ENCODE data around the gene RAD50. TPM values are rescaled to one million over a fixed set of nuclear protein-coding genes. Genes with fewer than 3 reads are reported as not detected.
"Not testable (repeated sequence)": the region's sequence is repeated elsewhere in the genome, so short reads cannot be mapped to it uniquely, and the experiment has no call there.

The RAD50 gene
- total and polyA plus RNA-seq, 8 donors, result 35.3 to 50.0 (median 42.3) TPM

GRCh38 chr5:132559383-132560060 lies 2.7 kb downstream of the RAD50 start:
- no peaks in the 10 kb centered on the region for H3K27me3 ChIP-seq
- no peak overlapping the region for H3K27ac ChIP-seq
- ATAC-seq (no peak), DNase-seq (no peak)
- TF ChIP-seq, protein P1, sequence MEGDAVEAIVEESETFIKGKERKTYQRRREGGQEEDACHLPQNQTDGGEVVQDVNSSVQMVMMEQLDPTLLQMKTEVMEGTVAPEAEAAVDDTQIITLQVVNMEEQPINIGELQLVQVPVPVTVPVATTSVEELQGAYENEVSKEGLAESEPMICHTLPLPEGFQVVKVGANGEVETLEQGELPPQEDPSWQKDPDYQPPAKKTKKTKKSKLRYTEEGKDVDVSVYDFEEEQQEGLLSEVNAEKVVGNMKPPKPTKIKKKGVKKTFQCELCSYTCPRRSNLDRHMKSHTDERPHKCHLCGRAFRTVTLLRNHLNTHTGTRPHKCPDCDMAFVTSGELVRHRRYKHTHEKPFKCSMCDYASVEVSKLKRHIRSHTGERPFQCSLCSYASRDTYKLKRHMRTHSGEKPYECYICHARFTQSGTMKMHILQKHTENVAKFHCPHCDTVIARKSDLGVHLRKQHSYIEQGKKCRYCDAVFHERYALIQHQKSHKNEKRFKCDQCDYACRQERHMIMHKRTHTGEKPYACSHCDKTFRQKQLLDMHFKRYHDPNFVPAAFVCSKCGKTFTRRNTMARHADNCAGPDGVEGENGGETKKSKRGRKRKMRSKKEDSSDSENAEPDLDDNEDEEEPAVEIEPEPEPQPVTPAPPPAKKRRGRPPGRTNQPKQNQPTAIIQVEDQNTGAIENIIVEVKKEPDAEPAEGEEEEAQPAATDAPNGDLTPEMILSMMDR (IDR thresholded peaks at IDR 0.05), result no peak
- H3K4me3 ChIP-seq, result no peak overlapping the region
- H3K9me3 ChIP-seq, result peaks cover 0 to 18% of the 10 kb centered on the region in 2 donors
- intact Hi-C loops (cut with DNase I), result no loop called here
- peaks cover 0 to 38% of the 10 kb centered on the region in 2 donors for H3K36me3 ChIP-seq
- peaks cover 7 to 15% of the 10 kb centered on the region in 2 donors for H3K4me1 ChIP-seq

- Histone ChIP-seq H3K27me3 (no peaks in the 10 kb centered on the region), H3K9me3 (peaks cover 0 to 15% of the 10 kb centered on the region in 2 donors), H3K36me3 (peaks cover 0 to 50% of the 10 kb centered on the region in 2 donors), H3K27ac (no peak overlapping the region), H3K4me1 (peaks cover 7 to 15% of the 10 kb centered on the region in 2 donors), H3K4me3 (no peak overlapping the region)
- DNase-seq (no peak), ATAC-seq (no peak)
- intact Hi-C loops (cut with DNase I), result no loop called here
- TF ChIP-seq, protein P1 (IDR thresholded peaks at IDR 0.05), result no peak
These were observed 4.8 kb downstream of the RAD50 start for GRCh38 chr5:132561601-132562000.

DNA sequence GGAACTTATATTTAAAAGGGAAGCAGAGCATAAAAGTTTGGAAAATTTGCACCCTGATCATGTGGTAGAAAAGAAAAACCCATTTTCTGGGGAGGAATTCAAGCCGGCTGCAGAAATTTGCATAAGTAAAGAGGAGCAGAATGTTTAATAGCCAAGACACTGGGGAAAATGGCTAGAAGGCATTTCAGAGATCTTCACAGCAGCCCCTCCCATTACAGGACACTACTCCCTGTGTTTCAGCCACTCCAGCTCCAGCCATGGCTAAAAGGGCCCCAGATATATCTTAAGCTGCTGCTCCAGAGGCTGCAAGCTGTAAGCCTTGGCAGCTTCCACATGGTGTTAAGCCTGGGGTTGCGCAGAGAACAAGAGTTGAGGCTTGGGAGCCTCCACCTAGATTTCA lies 7.8 kb downstream of the RAD50 start:
- H3K27ac ChIP-seq; H3K4me3 ChIP-seq; intact Hi-C loops (cut with DNase I); H3K4me1 ChIP-seq; ATAC-seq; H3K27me3 ChIP-seq; DNase-seq: not testable (repeated sequence)
- Histone ChIP-seq H3K9me3 (peaks cover 0 to 15% of the 10 kb centered on the region in 2 donors), H3K36me3 (peaks cover 0 to 50% of the 10 kb centered on the region in 2 donors)

DNA sequence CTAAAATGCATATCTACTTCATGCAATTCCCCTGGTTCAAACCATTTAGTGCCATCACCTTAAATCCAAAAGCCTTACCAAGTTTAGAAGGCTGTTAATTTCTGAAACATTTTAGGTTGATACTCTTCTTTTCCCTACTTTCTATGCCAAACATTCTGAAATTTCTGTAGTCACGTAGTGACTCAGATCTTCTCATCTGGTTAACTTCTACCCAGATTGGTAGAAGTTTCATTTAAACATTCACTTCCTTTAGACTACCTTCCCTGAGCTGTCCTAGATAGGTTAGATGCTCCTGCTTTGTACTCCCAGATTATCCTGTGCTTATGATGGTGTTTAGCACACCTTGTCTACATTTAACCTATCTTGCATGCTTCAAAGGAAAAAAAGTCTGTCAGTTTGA lies 9.9 kb downstream of the RAD50 start:
- no peaks in the 10 kb centered on the region for H3K27me3 ChIP-seq
- TF ChIP-seq, protein P1 (IDR thresholded peaks at IDR 0.05), result no peak

DNA sequence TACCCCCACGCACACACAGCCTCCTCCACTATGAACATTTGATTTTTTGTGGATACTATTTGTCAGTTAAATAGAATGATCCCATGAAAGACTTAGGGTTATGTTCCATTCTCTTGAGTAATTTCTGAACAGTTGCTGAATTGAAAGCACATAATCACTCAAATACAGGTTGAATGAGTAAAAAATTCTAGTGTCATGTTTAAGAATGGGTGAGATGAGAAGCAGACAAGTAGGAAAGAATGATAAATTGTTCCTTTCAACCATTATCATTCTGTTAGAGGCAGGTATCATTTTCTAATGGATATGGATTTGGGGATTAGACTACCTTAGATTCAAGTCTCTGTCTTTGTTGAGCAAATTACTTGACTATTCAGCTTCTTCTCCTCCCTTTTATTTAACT lies 19.3 kb downstream of the RAD50 start:
- intact Hi-C loops (cut with DNase I), result no loop called here
- H3K4me3 ChIP-seq, result no peak overlapping the region
- TF ChIP-seq, protein P1 (IDR thresholded peaks at IDR 0.05), result no peak
- no peak overlapping the region for H3K27ac ChIP-seq
- no peaks in the 10 kb centered on the region for H3K27me3 ChIP-seq
- no peaks in the 10 kb centered on the region for H3K9me3 ChIP-seq
- no peak for ATAC-seq
- H3K36me3 ChIP-seq, result peaks cover 4 to 74% of the 10 kb centered on the region in 2 donors
- DNase-seq, result no peak
- no peaks in the 10 kb centered on the region for H3K4me1 ChIP-seq

More for the DNA sequence above, 9.9 kb downstream of the RAD50 start:
- peaks cover 0 to 44% of the 10 kb centered on the region in 2 donors for H3K36me3 ChIP-seq
- peaks cover 0 to 15% of the 10 kb centered on the region in 2 donors for H3K9me3 ChIP-seq
- DNase-seq (no peak), ATAC-seq (no peak)
- H3K4me1 ChIP-seq, result no peaks in the 10 kb centered on the region
- no peak overlapping the region for H3K4me3 ChIP-seq
- intact Hi-C loops (cut with DNase I), result no loop called here
- no peak overlapping the region for H3K27ac ChIP-seq

- H3K4me1 ChIP-seq; H3K9me3 ChIP-seq; H3K27ac ChIP-seq; H3K4me3 ChIP-seq; ATAC-seq; DNase-seq; H3K27me3 ChIP-seq; intact Hi-C loops (cut with DNase I): not testable (repeated sequence)
- peaks cover 0 to 63% of the 10 kb centered on the region in 2 donors for H3K36me3 ChIP-seq
These were observed 27.8 kb downstream of the RAD50 start for GRCh38 chr5:132584560-132584959.

Data from left lung (tissue), 10 donors.